GM12891 (cell line): ENCODE data around the gene SEMA6A.

ENCODE experiments used
- POLR2A ChIP-seq: IDR thresholded peaks from 2 replicates; pipeline ENCODE4 v1.6.1; 2011; ENCODE audit warnings: low read depth, low read length, control low read depth
- POLR2AphosphoS5 ChIP-seq: IDR thresholded peaks from 2 replicates; pipeline ENCODE4 v1.6.1; 2011; ENCODE audit warnings: low read depth, low read length, control low read depth
- TAF1 ChIP-seq: IDR thresholded peaks from 2 replicates; pipeline ENCODE4 v1.6.1; 2011; ENCODE audit warnings: low read depth, low read length, control low read depth

DNA sequence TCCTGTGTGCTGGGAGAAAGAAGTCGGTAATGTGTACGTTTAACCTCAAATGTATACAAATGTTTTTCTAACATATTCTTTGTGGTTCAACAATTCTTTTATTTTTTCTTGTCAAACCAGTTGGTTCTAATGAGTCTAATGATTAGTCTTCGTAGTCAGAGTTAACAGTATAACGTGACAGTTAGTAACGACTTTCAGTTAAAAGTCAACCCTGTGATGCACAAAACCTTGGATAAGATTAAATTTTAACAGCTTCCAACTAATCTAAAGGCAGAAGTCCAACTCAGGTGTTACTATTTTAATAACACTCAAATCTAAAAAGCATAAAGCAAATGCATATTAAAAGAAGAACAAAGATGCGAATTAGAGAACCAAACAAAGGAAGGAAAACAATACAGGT, 47.0 kb downstream of the SEMA6A start:
- TF ChIP-seq POLR2AphosphoS5 (no peak), POLR2A (no peak), TAF1 (no peak)
